ENCODE measurements around the gene ZNF93. TPM values are rescaled to one million over a fixed set of nuclear protein-coding genes. Genes with fewer than 3 reads are reported as not detected.
"Not testable (repeated sequence)": the region's sequence is repeated elsewhere in the genome, so short reads cannot be mapped to it uniquely, and the experiment has no call there.

The ZNF93 gene
- total RNA-seq (2014; rRNA removed; shearing (Covaris generic)): 12.6 and 14.6 TPM in 2 replicates

GRCh38 chr19:19900729-19901444 lies at the start of gene ZNF93:
Gene ZNF93, plus strand, starts transcription at chr19:19900946. Its CDS starts 143 bp downstream, at chr19:19901089.
- Histone ChIP-seq H3K4me3 (peak within 1 kb of the TSS; percentile 53), H3K4me1 (replicated peaks) (no peaks in the 10 kb centered on the region)
- DNase-seq (ENCODE audit: low read depth in 1 of 2, low spot score in 2 of 2): peak; percentile 88 to 90

GRCh38 chr19:19851740-19852139 lies 49.0 kb upstream of the ZNF93 start:
- not testable (repeated sequence) for DNase-seq (ENCODE audit: low read depth in 1 of 2, low spot score in 2 of 2); H3K4me1 ChIP-seq (replicated peaks); H3K27me3 ChIP-seq (replicated peaks); H3K27ac ChIP-seq; H3K9me3 ChIP-seq (replicated peaks); H3K36me3 ChIP-seq; H3K4me3 ChIP-seq

More at GRCh38 chr19:19900729-19901444, at the start of gene ZNF93:
- peaks cover 5% of the 10 kb centered on the region; the same call in 1 of the 2 replicates for H3K36me3 ChIP-seq
- H3K27ac ChIP-seq: peak within 1 kb of the TSS; percentile 45
- peaks cover 13% of the 10 kb centered on the region for H3K9me3 ChIP-seq (replicated peaks)
- no peaks in the 10 kb centered on the region for H3K27me3 ChIP-seq (replicated peaks)

GRCh38 chr19:19858751-19859150 lies 42.0 kb upstream of the ZNF93 start:
- no peak for DNase-seq (ENCODE audit: low read depth in 1 of 2, low spot score in 2 of 2)

GRCh38 chr19:19860756-19861390 lies 39.9 kb upstream of the ZNF93 start:
- Histone ChIP-seq H3K27me3 (replicated peaks) (no peaks in the 10 kb centered on the region), H3K36me3 (no peaks in the 10 kb centered on the region), H3K27ac (no peak overlapping the region), H3K9me3 (replicated peaks) (peaks cover 10% of the 10 kb centered on the region; the same call in 1 of the 2 replicates), H3K4me1 (replicated peaks) (no peaks in the 10 kb centered on the region), H3K4me3 (no peak overlapping the region)
- no peak for DNase-seq (ENCODE audit: low read depth in 1 of 2, low spot score in 2 of 2)

More at GRCh38 chr19:19858751-19859150, 42.0 kb upstream of the ZNF93 start:
- Histone ChIP-seq H3K4me3 (no peak overlapping the region), H3K27ac (no peak overlapping the region), H3K9me3 (replicated peaks) (peaks cover 5% of the 10 kb centered on the region; the same call in 1 of the 2 replicates), H3K4me1 (replicated peaks) (no peaks in the 10 kb centered on the region), H3K36me3 (no peaks in the 10 kb centered on the region), H3K27me3 (replicated peaks) (no peaks in the 10 kb centered on the region)

- peak within 1 kb of the TSS; percentile 48 for H3K4me3 ChIP-seq
- H3K36me3 ChIP-seq: no peaks in the 10 kb centered on the region; the same call in 1 of the 2 replicates
- H3K4me1 ChIP-seq (replicated peaks): no peaks in the 10 kb centered on the region
- no peaks in the 10 kb centered on the region for H3K27me3 ChIP-seq (replicated peaks)
- H3K9me3 ChIP-seq (replicated peaks): peaks cover 10% of the 10 kb centered on the region
- DNase-seq (ENCODE audit: low read depth in 1 of 2, low spot score in 2 of 2): peak; percentile 76 to 81
- peak within 1 kb of the TSS; percentile 50 for H3K27ac ChIP-seq
Observed at GRCh38 chr19:19865750-19866610, 34.8 kb upstream of the ZNF93 start, which contains the start of gene ZNF253. Gene ZNF253, plus strand, starts transcription at chr19:19865882. Its CDS starts 115 bp downstream, at chr19:19865997.

GRCh38 chr19:19866611-19867248 lies 34.0 kb upstream of the ZNF93 start:
- peak overlapping the region; percentile 48 for H3K4me3 ChIP-seq
- H3K9me3 ChIP-seq (replicated peaks): peaks cover 9% of the 10 kb centered on the region; the same call in 1 of the 2 replicates
- H3K27me3 ChIP-seq (replicated peaks): no peaks in the 10 kb centered on the region
- DNase-seq (ENCODE audit: low read depth in 1 of 2, low spot score in 2 of 2): no peak
- no peaks in the 10 kb centered on the region for H3K4me1 ChIP-seq (replicated peaks)
- H3K27ac ChIP-seq: no peak overlapping the region
- H3K36me3 ChIP-seq: no peaks in the 10 kb centered on the region; the same call in 1 of the 2 replicates

GRCh38 chr19:19870086-19870485 lies 30.7 kb upstream of the ZNF93 start:
- H3K4me3 ChIP-seq; H3K27ac ChIP-seq; H3K27me3 ChIP-seq (replicated peaks); H3K36me3 ChIP-seq; H3K9me3 ChIP-seq (replicated peaks); DNase-seq (ENCODE audit: low read depth in 1 of 2, low spot score in 2 of 2); H3K4me1 ChIP-seq (replicated peaks): not testable (repeated sequence)

- peaks cover 3% of the 10 kb centered on the region; the same call in 1 of the 2 replicates for H3K9me3 ChIP-seq (replicated peaks)
- H3K4me1 ChIP-seq (replicated peaks): no peaks in the 10 kb centered on the region
- H3K27ac ChIP-seq: no peak overlapping the region
- DNase-seq (ENCODE audit: low read depth in 1 of 2, low spot score in 2 of 2): no peak
- H3K27me3 ChIP-seq (replicated peaks): no peaks in the 10 kb centered on the region
- H3K36me3 ChIP-seq: no peaks in the 10 kb centered on the region; the same call in 1 of the 2 replicates
- no peak overlapping the region for H3K4me3 ChIP-seq
Observed at GRCh38 chr19:19871932-19872331, 28.8 kb upstream of the ZNF93 start.

- Histone ChIP-seq H3K9me3 (replicated peaks) (peaks cover 2% of the 10 kb centered on the region; the same call in 1 of the 2 replicates), H3K36me3 (no peaks in the 10 kb centered on the region), H3K4me1 (replicated peaks) (no peaks in the 10 kb centered on the region), H3K27ac (no peak overlapping the region), H3K27me3 (replicated peaks) (no peaks in the 10 kb centered on the region), H3K4me3 (no peak overlapping the region)
- DNase-seq (ENCODE audit: low read depth in 1 of 2, low spot score in 2 of 2): no peak
Observed at GRCh38 chr19:19873381-19873780, 27.4 kb upstream of the ZNF93 start.

GRCh38 chr19:19877724-19878123 lies 23.0 kb upstream of the ZNF93 start:
- H3K27ac ChIP-seq: no peak overlapping the region

GRCh38 chr19:19884583-19884982 lies 16.2 kb upstream of the ZNF93 start:
- no peak for DNase-seq (ENCODE audit: low read depth in 1 of 2, low spot score in 2 of 2)
- Histone ChIP-seq H3K9me3 (replicated peaks) (no peaks in the 10 kb centered on the region; the same call in 1 of the 2 replicates), H3K36me3 (no peaks in the 10 kb centered on the region)

More at GRCh38 chr19:19877724-19878123, 23.0 kb upstream of the ZNF93 start:
- no peaks in the 10 kb centered on the region for H3K27me3 ChIP-seq (replicated peaks)
- H3K4me1 ChIP-seq (replicated peaks): no peaks in the 10 kb centered on the region
- H3K9me3 ChIP-seq (replicated peaks): peaks cover 2% of the 10 kb centered on the region; the same call in 1 of the 2 replicates
- no peaks in the 10 kb centered on the region for H3K36me3 ChIP-seq
- no peak for DNase-seq (ENCODE audit: low read depth in 1 of 2, low spot score in 2 of 2)
- no peak overlapping the region for H3K4me3 ChIP-seq

GRCh38 chr19:19892055-19892941 lies 8.4 kb upstream of the ZNF93 start:
- DNase-seq (ENCODE audit: low read depth in 1 of 2, low spot score in 2 of 2); H3K4me3 ChIP-seq; H3K36me3 ChIP-seq; H3K9me3 ChIP-seq (replicated peaks); H3K4me1 ChIP-seq (replicated peaks); H3K27ac ChIP-seq; H3K27me3 ChIP-seq (replicated peaks): not testable (repeated sequence)

More at GRCh38 chr19:19884583-19884982, 16.2 kb upstream of the ZNF93 start:
- Histone ChIP-seq H3K27me3 (replicated peaks) (no peaks in the 10 kb centered on the region), H3K4me1 (replicated peaks) (no peaks in the 10 kb centered on the region), H3K4me3 (no peak overlapping the region), H3K27ac (no peak overlapping the region)
